NCI-H2107 (cell line): ENCODE measurements around the gene BHLHE23.

Experiments
- DNase-seq: peaks from one replicate; lab custom pipeline; 2025; lab: John Stamatoyannopoulos, UW

BHLHE23 gene

GRCh38 chr20:63025534-63026331 is 19.0 kb upstream of the BHLHE23 start:
- DNase-seq = no peak

- no peak for DNase-seq
Observed at GRCh38 chr20:63024573-63025392, 18.0 kb upstream of the BHLHE23 start.

- no peak for DNase-seq
Observed at GRCh38 chr20:63023936-63024571, 17.3 kb upstream of the BHLHE23 start.

- DNase-seq = no peak
Observed at GRCh38 chr20:63023071-63023935, 16.5 kb upstream of the BHLHE23 start.

- DNase-seq = no peak
Observed at GRCh38 chr20:63022501-63022900, 15.7 kb upstream of the BHLHE23 start.

GRCh38 chr20:63021356-63022321 is 14.9 kb upstream of the BHLHE23 start:
- DNase-seq = no peak

- DNase-seq = no peak
Observed at GRCh38 chr20:63020681-63021080, 13.9 kb upstream of the BHLHE23 start.

- no peak for DNase-seq
Observed at GRCh38 chr20:63017826-63018411, 11.2 kb upstream of the BHLHE23 start.

- no peak for DNase-seq
Observed at GRCh38 chr20:63017076-63017825, 10.5 kb upstream of the BHLHE23 start.

- DNase-seq = no peak
Observed at GRCh38 chr20:63016514-63017075, 9.8 kb upstream of the BHLHE23 start.

GRCh38 chr20:63015662-63016361 is 9.0 kb upstream of the BHLHE23 start:
- no peak for DNase-seq

- DNase-seq = no peak
Observed at GRCh38 chr20:63015147-63015661, 8.4 kb upstream of the BHLHE23 start.

GRCh38 chr20:63014710-63015109 is 7.9 kb upstream of the BHLHE23 start:
- DNase-seq = no peak

- no peak for DNase-seq
Observed at GRCh38 chr20:63014287-63014686, 7.5 kb upstream of the BHLHE23 start.

- DNase-seq = no peak
Observed at GRCh38 chr20:63013207-63013606, 6.4 kb upstream of the BHLHE23 start.

- DNase-seq = no peak
Observed at GRCh38 chr20:63011798-63012197, 5.0 kb upstream of the BHLHE23 start.

GRCh38 chr20:63009988-63010769 is 3.4 kb upstream of the BHLHE23 start:
- peak; percentile 64 for DNase-seq
